ENCODE results near the gene NTN3. TPM values are rescaled to one million over a fixed set of nuclear protein-coding genes. Genes with fewer than 3 reads are reported as not detected.
"Not testable (repeated sequence)": the region's sequence is repeated elsewhere in the genome, so short reads cannot be mapped to it uniquely, and the experiment has no call there.

NTN3 gene
- total RNA-seq, 1 experiment from 2014 or later, result 0.87 TPM

DNA sequence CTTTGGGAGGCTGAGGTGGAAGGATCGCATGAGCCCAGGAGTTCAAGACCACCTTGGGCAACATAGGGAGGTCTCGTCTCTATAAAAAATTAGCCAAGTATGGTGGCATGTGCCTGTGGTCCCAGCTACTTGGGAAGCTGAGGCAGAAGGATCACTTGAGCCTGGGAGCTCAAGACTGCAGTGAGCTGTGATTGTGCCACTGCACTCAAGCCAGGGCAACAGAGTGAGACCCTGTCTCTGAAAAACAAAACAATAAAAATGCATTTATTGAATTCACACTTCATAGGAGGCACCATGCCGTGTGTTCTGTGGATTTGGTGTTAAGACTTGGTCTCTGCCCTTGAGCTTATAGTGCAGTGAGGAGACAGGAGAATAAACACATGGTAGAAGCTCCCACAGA, 6.2 kb downstream of the NTN3 start:
- H3K27me3 ChIP-seq (ENCODE audit: insufficient read depth, low read depth), result no peaks in the 10 kb centered on the region
- H3K36me3 ChIP-seq (ENCODE audit: low read depth), result no peaks in the 10 kb centered on the region
- peaks cover 13% of the 10 kb centered on the region; the same call in 1 of the 2 replicates for H3K4me1 ChIP-seq (replicated peaks; ENCODE audit: insufficient read depth)
- intact Hi-C loops (cut with micrococcal nuclease; ENCODE audit: unreplicated experiment), result no loop called here
- no peak for TF ChIP-seq CTCF (conservative IDR thresholded peaks at IDR 0.05)
- no peak for TF ChIP-seq EZH2 (IDR thresholded peaks at IDR 0.05; ENCODE audit: low read depth)
- no peak overlapping the region for H3K4me2 ChIP-seq
- H3K27ac ChIP-seq, result no peak overlapping the region
- H2AFZ ChIP-seq, result no peak overlapping the region
- H3K4me3 ChIP-seq, result no peak overlapping the region
- peaks cover 17% of the 10 kb centered on the region; the same call in 1 of the 2 replicates for H3F3A ChIP-seq (ENCODE audit: insufficient read depth, low read depth)
- CTCF ChIA-PET, result no interaction called here
- no peaks in the 10 kb centered on the region for H3K9me2 ChIP-seq (ENCODE audit: insufficient read depth)
- POLR2A ChIA-PET (ENCODE audit: unreplicated experiment), result no interaction called here
- H3K79me2 ChIP-seq (ENCODE audit: low read depth), result peaks cover 13% of the 10 kb centered on the region
- peaks cover 13% of the 10 kb centered on the region; the same call in 1 of the 2 replicates for H4K20me1 ChIP-seq (ENCODE audit: insufficient read depth)
- H3K9me3 ChIP-seq (ENCODE audit: insufficient read depth, low read depth), result no peaks in the 10 kb centered on the region
- no peak for DNase-seq
- BruUV-seq (replicated peaks), result no TSS peak

- Histone ChIP-seq H3K9me2 (ENCODE audit: insufficient read depth) (no peaks in the 10 kb centered on the region), H3K79me2 (ENCODE audit: low read depth) (peaks cover 13% of the 10 kb centered on the region), H3K27me3 (ENCODE audit: insufficient read depth, low read depth) (no peaks in the 10 kb centered on the region), H3K36me3 (ENCODE audit: low read depth) (no peaks in the 10 kb centered on the region), H2AFZ (no peak overlapping the region), H3K4me3 (no peak overlapping the region), H3K4me1 (replicated peaks; ENCODE audit: insufficient read depth) (peaks cover 9% of the 10 kb centered on the region; the same call in 1 of the 2 replicates), H3K4me2 (no peak overlapping the region), H3K27ac (no peak overlapping the region), H3K9me3 (ENCODE audit: insufficient read depth, low read depth) (no peaks in the 10 kb centered on the region), H3F3A (ENCODE audit: insufficient read depth, low read depth) (peaks cover 11% of the 10 kb centered on the region; the same call in 1 of the 2 replicates), H4K20me1 (ENCODE audit: insufficient read depth) (peaks cover 13% of the 10 kb centered on the region; the same call in 1 of the 2 replicates)
- intact Hi-C loops (cut with micrococcal nuclease; ENCODE audit: unreplicated experiment), result no loop called here
- POLR2A ChIA-PET (ENCODE audit: unreplicated experiment), result no interaction called here
- no peak for TF ChIP-seq CTCF (conservative IDR thresholded peaks at IDR 0.05)
- no peak for TF ChIP-seq EZH2 (IDR thresholded peaks at IDR 0.05; ENCODE audit: low read depth)
- DNase-seq, result no peak
- BruUV-seq (replicated peaks), result no TSS peak
- CTCF ChIA-PET, result no interaction called here
Observed at GRCh38 chr16:2478279-2478678, 7.2 kb downstream of the NTN3 start.

GRCh38 chr16:2479996-2480395, 8.9 kb downstream of the NTN3 start:
- CTCF ChIA-PET; H3K4me3 ChIP-seq; BruUV-seq (replicated peaks); H3K27ac ChIP-seq; H3K9me3 ChIP-seq (ENCODE audit: insufficient read depth, low read depth); H2AFZ ChIP-seq; DNase-seq; H3K4me2 ChIP-seq; intact Hi-C loops (cut with micrococcal nuclease; ENCODE audit: unreplicated experiment); H3K9me2 ChIP-seq (ENCODE audit: insufficient read depth); POLR2A ChIA-PET (ENCODE audit: unreplicated experiment); H3K79me2 ChIP-seq (ENCODE audit: low read depth); H3K4me1 ChIP-seq (replicated peaks; ENCODE audit: insufficient read depth); H3K36me3 ChIP-seq (ENCODE audit: low read depth); H3K27me3 ChIP-seq (ENCODE audit: insufficient read depth, low read depth): not testable (repeated sequence)
- Histone ChIP-seq H3F3A (ENCODE audit: insufficient read depth, low read depth) (peaks cover 11% of the 10 kb centered on the region; the same call in 1 of the 2 replicates), H4K20me1 (ENCODE audit: insufficient read depth) (peaks cover 13% of the 10 kb centered on the region; the same call in 1 of the 2 replicates)

- BruUV-seq (replicated peaks), result no TSS peak
- peaks cover 9% of the 10 kb centered on the region; the same call in 1 of the 2 replicates for H3F3A ChIP-seq (ENCODE audit: insufficient read depth, low read depth)
- no peak overlapping the region for H3K4me3 ChIP-seq
- no peaks in the 10 kb centered on the region for H3K9me3 ChIP-seq (ENCODE audit: insufficient read depth, low read depth)
- no peak for DNase-seq
- no peaks in the 10 kb centered on the region for H3K27me3 ChIP-seq (ENCODE audit: insufficient read depth, low read depth)
- ChIA-PET POLR2A (ENCODE audit: unreplicated experiment) (no interaction called here), CTCF (interaction anchor here (0.6 kb wide), 1 partner anchor 436 kb away, joined by 3 read pairs; no protein-coding TSS in a partner anchor)
- H3K4me1 ChIP-seq (replicated peaks; ENCODE audit: insufficient read depth), result 0 out of 2 replicates have a peak, but pooled peaks cover 5% of the 10 kb centered on the region
- H3K36me3 ChIP-seq (ENCODE audit: low read depth), result no peaks in the 10 kb centered on the region
- H3K9me2 ChIP-seq (ENCODE audit: insufficient read depth), result no peaks in the 10 kb centered on the region
- peaks cover 4% of the 10 kb centered on the region; the same call in 1 of the 2 replicates for H3K79me2 ChIP-seq (ENCODE audit: low read depth)
- peaks cover 13% of the 10 kb centered on the region; the same call in 1 of the 2 replicates for H4K20me1 ChIP-seq (ENCODE audit: insufficient read depth)
- H3K4me2 ChIP-seq, result no peak overlapping the region
- no peak overlapping the region for H2AFZ ChIP-seq
- H3K27ac ChIP-seq, result no peak overlapping the region
- intact Hi-C loops (cut with micrococcal nuclease; ENCODE audit: unreplicated experiment), result no loop called here
- TF ChIP-seq EZH2 (IDR thresholded peaks at IDR 0.05; ENCODE audit: low read depth), result no peak
- no peak for TF ChIP-seq CTCF (conservative IDR thresholded peaks at IDR 0.05)
Observed at GRCh38 chr16:2480948-2481347, 9.9 kb downstream of the NTN3 start.
